ENCODE data around the gene SLC35F4.
"Not testable (repeated sequence)": the region's sequence is repeated elsewhere in the genome, so short reads cannot be mapped to it uniquely, and the experiment has no call there.

DNA sequence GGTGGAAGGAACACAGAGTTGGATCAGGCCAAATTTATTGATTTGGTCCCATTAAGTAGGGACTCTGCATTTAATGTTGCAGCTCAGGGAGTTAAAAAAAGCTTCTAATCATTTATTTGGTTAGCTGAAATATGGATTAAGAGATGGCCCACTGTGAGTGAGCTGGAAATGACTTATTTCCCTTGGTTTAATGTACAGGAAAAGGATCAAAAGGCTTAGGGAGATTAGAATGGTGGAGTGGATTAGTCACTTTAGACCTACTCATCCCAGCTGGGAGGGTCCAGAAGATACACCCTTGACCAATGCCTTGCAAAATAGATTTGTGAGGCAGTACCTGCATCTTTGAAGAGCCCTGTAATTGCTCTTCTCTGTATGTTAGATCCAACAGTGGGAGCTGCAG, 143.8 kb downstream of the SLC35F4 start:
- TF ChIP-seq, protein P1, sequence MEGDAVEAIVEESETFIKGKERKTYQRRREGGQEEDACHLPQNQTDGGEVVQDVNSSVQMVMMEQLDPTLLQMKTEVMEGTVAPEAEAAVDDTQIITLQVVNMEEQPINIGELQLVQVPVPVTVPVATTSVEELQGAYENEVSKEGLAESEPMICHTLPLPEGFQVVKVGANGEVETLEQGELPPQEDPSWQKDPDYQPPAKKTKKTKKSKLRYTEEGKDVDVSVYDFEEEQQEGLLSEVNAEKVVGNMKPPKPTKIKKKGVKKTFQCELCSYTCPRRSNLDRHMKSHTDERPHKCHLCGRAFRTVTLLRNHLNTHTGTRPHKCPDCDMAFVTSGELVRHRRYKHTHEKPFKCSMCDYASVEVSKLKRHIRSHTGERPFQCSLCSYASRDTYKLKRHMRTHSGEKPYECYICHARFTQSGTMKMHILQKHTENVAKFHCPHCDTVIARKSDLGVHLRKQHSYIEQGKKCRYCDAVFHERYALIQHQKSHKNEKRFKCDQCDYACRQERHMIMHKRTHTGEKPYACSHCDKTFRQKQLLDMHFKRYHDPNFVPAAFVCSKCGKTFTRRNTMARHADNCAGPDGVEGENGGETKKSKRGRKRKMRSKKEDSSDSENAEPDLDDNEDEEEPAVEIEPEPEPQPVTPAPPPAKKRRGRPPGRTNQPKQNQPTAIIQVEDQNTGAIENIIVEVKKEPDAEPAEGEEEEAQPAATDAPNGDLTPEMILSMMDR (IDR thresholded peaks at IDR 0.05 in 4 of 5, conservative IDR thresholded peaks at IDR 0.05 in 1 of 5), result not testable (repeated sequence)
- not testable (repeated sequence) for TF ChIP-seq POLR2A (IDR thresholded peaks at IDR 0.05)
